Lung microvascular endothelial cell (primary cell): ENCODE data around the gene CXCR5. TPM values are rescaled to one million over a fixed set of nuclear protein-coding genes. Genes with fewer than 3 reads are reported as not detected.

Experiments used
- DNase-seq, 2 donors: peaks; one replicate each; pipeline versions ENCODE4 v3.0.0 to v3.0.0-alpha.2; 2010; ENCODE audit warnings: low read depth in 2 of 2
- total RNA-seq: library from RNA; depleted of rRNA; stranded (reverse); fragments of >200 nt; gene quantifications from 2 replicates; pipeline ENCODE4 v1.2.1, GENCODE V29; 2014

Gene CXCR5
- total RNA-seq, 1 donor from 2014 or later = not detected

GRCh38 chr11:118876286-118876685 lies 7.4 kb upstream of the CXCR5 start:
- no peak for DNase-seq

GRCh38 chr11:118877487-118878162 lies 6.1 kb upstream of the CXCR5 start:
- no peak for DNase-seq

DNA sequence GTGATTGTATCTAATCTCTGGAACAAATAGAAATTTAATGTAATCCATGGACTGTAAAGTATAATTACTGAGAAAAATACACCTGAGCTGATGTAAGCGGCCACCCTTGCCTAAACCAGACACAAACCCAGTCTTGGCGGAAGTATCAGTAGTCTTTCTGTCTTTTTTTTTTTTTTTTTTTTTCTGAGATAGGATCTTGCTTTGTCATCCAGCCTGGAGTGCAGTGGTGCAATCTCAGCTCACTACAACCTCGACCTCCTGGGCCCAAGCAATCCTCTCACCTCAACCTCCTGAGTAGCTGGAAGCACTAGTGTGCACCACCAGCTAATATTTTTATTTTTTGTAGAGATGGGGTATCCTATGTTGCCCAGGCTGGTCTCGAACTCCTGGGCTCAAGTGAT lies 5.5 kb upstream of the CXCR5 start:
- DNase-seq = no peak

- DNase-seq = no peak
Observed at GRCh38 chr11:118881228-118881627, 2.5 kb upstream of the CXCR5 start.

GRCh38 chr11:118882491-118882890 lies 1.2 kb upstream of the CXCR5 start:
- no peak for DNase-seq

DNA sequence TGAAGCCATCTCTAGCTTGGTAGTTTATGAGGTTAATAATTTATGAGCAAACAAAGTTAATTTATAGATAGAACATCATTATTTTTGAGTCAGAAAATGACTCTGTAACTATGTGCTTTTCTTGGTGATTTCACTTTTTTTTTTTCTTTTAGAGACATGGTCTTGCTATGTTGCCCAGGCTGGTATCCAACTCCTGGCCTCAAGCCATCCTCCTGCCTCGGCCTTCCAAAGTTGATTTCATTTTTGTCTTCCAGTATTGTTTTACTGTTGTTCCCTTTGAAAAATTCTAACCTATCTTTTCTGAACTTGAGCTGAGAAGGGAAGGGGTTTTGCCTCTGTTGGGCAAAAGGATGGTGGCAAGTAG lies 706 bp upstream of the CXCR5 start:
- no peak for DNase-seq

GRCh38 chr11:118884875-118885274 lies 1.2 kb downstream of the CXCR5 start:
- DNase-seq = no peak

- DNase-seq = no peak
Observed at GRCh38 chr11:118885319-118885718, 1.6 kb downstream of the CXCR5 start.

GRCh38 chr11:118885831-118886565 lies 2.3 kb downstream of the CXCR5 start:
- DNase-seq = no peak

GRCh38 chr11:118886681-118887111 lies 3.0 kb downstream of the CXCR5 start:
- no peak for DNase-seq

GRCh38 chr11:118887206-118887605 lies 3.5 kb downstream of the CXCR5 start:
- no peak for DNase-seq

DNA sequence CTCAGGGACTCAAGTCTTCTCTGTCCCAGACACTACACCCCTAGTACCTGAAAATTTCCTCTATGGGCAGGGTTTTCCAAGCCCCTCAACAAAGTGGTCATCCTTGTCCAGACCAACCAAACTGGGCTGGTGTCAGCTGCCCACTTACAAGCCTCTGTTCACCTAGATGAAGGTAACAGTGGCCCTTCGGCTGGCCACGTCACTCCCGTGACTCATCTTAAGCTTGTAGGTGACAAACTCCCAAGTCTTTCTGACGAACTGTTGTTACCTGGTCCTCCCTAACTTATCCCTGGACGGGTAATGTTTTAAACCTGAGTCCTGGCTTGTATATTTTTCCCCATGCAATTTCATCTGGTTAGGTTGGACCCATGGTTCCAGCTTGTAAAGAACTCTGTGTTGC lies 4.7 kb downstream of the CXCR5 start:
- DNase-seq = no peak

DNA sequence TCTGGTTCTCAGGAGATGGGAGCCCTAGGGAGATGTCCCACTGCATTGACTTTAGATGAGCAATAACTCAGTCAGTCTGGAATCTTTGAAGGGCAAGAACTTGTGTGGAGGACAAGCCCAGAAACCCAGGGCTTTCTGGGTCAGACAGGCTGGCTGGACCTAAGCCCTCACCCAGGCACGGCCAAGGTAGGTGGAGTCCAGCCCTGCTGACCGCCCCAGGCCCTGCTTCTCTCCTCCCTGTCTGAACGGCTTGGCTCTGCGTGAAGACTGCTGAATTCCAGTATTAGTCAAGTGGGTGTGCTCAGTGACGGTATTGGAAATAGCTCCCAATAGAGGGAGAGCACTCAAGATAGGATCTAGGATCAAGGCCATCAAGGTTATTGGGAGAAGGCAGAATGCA lies 6.1 kb downstream of the CXCR5 start:
- no peak for DNase-seq

DNA sequence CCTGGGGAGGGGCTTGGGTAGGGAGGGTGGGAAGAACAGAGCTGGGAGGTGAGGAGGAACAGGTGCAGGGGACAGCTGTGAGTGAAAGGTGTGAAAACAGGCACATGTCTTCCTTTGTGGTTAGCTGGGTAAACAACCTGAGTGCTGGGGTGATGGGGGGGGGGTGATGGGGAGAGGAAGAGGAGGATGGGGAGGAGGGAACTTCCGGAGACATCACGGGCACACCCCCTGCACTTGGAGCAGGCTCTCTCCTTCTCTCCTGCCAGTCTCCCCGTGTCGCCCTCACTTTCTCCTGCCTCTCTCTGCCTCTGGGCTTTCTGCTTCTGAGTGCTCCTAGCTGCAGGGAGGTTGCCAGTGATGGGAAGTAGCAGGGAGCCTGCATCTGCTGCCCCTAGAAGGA lies 8.8 kb downstream of the CXCR5 start:
- DNase-seq = no peak

GRCh38 chr11:118892964-118893363 lies 9.3 kb downstream of the CXCR5 start:
- DNase-seq = no peak

DNA sequence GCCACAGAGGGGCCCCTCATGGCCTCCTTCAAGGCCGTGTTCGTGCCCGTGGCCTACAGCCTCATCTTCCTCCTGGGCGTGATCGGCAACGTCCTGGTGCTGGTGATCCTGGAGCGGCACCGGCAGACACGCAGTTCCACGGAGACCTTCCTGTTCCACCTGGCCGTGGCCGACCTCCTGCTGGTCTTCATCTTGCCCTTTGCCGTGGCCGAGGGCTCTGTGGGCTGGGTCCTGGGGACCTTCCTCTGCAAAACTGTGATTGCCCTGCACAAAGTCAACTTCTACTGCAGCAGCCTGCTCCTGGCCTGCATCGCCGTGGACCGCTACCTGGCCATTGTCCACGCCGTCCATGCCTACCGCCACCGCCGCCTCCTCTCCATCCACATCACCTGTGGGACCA lies 10.0 kb downstream of the CXCR5 start:
- no peak for DNase-seq

DNA sequence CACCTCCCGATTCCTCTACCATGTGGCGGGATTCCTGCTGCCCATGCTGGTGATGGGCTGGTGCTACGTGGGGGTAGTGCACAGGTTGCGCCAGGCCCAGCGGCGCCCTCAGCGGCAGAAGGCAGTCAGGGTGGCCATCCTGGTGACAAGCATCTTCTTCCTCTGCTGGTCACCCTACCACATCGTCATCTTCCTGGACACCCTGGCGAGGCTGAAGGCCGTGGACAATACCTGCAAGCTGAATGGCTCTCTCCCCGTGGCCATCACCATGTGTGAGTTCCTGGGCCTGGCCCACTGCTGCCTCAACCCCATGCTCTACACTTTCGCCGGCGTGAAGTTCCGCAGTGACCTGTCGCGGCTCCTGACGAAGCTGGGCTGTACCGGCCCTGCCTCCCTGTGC lies 10.5 kb downstream of the CXCR5 start:
- DNase-seq = no peak

GRCh38 chr11:118895093-118896039 lies 11.7 kb downstream of the CXCR5 start:
- no peak for DNase-seq

DNA sequence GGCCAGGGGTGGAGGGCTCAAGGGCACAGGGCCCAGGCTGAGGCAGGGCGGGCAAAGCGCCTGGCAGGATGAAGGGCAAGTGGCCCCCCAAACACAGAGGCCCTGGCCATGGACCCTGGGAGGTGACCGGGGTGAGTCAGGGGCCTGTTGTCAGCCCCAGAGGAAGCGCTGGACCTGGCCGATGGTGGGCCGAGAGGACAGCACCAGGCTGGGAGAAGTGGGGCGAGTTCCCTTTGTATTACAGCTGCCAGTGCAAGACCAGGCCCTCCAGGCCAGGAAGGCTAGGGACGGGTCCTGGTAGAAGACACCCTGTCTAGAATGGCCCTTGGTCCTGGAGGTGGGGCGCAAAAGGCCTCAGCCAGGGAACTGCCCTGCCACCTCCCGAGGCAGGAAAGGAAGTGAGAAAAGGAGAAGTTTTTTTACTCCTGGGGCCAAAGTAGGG lies 12.8 kb downstream of the CXCR5 start:
- DNase-seq = no peak

- DNase-seq = no peak
Observed at GRCh38 chr11:118896921-118897591, 13.4 kb downstream of the CXCR5 start.

- no peak for DNase-seq
Observed at GRCh38 chr11:118897721-118898310, 14.1 kb downstream of the CXCR5 start.
